Activated naive CD8-positive, alpha-beta T cell treated with anti-CD3 and anti-CD28 coated beads for 36 hours (primary cell): ENCODE results near the gene TAF15. TPM values are rescaled to one million over a fixed set of nuclear protein-coding genes. Genes with fewer than 3 reads are reported as not detected.

Experiments used
- DNase-seq: peaks from one replicate; pipeline ENCODE4 v3.0.0; 2021
- H3K27ac Mint-ChIP-seq: one replicate; pipeline ENCODE4 v1.8.0; 2022; ENCODE audit warnings: mild to moderate bottlenecking, moderate library complexity, mixed read lengths
- H3K27me3 Mint-ChIP-seq: one replicate; pipeline ENCODE4 v1.8.0; 2022; ENCODE audit warnings: mild to moderate bottlenecking, mixed read lengths
- H3K36me3 Mint-ChIP-seq: one replicate; pipeline ENCODE4 v1.8.0; 2021; ENCODE audit warnings: mild to moderate bottlenecking, mixed read lengths
- H3K4me1 Mint-ChIP-seq: one replicate; pipeline ENCODE4 v1.8.0; 2021; ENCODE audit warnings: mixed read lengths
- H3K4me3 Mint-ChIP-seq: one replicate; pipeline ENCODE4 v1.8.0; 2022; ENCODE audit warnings: mild to moderate bottlenecking, moderate library complexity, mixed read lengths
- H3K9me3 Mint-ChIP-seq: one replicate; pipeline ENCODE4 v1.8.0; 2022; ENCODE audit warnings: mixed read lengths
- total RNA-seq, 2 experiments: library from RNA; stranded (reverse); gene quantifications; one replicate each; pipeline ENCODE4 v1.2.3, GENCODE V29; 2021

Gene TAF15
- total RNA-seq, 2 experiments from 2014 or later, result 306 to 317 TPM

DNA sequence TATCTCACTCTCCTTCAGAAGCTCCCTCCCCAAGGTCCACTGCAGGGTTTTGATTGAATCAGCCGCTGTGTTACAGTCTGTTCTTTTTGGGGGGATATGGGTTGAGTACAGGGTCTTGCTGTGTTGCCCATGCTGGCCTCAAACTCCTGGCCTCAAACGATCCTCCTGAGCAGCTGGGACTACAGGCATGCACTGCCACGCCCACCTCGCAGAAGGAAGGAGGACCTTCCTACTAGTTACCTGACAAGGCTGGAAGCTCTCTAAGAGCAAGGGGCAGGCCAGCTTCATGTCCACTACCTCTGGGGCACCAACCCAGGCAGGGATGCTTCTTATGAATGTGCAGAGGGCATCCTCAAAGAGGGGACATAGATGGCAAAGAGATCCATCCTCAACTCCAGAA lies 11.9 kb upstream of the TAF15 start:
- Mint-ChIP-seq H3K27me3 (peaks cover 30% of the 10 kb centered on the region), H3K9me3 (no peaks in the 10 kb centered on the region), H3K4me3 (no peak overlapping the region), H3K4me1 (peaks cover 39% of the 10 kb centered on the region), H3K36me3 (no peaks in the 10 kb centered on the region), H3K27ac (no peak overlapping the region)
- no peak for DNase-seq

DNA sequence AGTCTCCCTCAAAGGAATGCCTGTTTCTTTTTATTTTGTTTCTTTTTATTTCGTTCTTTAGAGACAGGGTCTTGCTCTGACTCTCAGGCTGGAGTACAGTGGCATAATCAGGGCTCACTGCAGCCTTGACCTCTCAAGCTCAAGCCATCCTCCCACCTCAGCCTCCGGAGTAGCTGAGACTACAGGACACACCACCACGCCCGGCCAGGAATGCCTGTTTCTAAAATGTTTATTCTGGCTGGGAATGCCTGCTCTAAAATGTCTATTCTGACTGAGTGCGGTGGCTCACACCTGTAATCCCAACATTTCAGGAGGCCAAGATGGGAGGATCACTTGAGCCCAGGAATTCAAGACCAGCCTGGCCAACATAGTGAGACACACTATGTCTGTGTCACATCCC lies 11.4 kb upstream of the TAF15 start:
- Mint-ChIP-seq H3K27me3 (peaks cover 30% of the 10 kb centered on the region), H3K4me1 (peaks cover 41% of the 10 kb centered on the region), H3K9me3 (no peaks in the 10 kb centered on the region), H3K36me3 (no peaks in the 10 kb centered on the region), H3K27ac (no peak overlapping the region), H3K4me3 (no peak overlapping the region)
- DNase-seq, result no peak

DNA sequence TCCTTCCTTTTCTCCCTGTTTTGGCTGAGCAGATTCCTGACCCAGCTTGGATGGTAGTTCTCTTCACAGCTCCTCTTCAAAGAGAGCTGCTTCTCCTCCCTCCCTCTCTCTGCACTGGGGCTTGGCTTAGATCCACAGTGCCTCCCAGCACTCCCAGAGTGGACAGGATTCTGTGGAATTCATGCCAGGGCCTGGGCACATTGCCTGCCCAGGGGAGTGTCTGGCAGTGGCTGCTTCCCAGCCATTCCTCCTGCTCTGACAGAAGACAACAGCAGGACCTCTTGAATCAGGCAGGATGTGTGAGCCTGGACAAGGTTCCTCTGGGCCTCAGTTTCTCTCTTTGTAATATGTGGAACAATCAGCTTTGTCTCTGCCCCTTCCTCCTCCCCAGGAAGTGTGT lies 9.3 kb upstream of the TAF15 start:
- Mint-ChIP-seq H3K27me3 (peaks cover 14% of the 10 kb centered on the region), H3K4me1 (peaks cover 39% of the 10 kb centered on the region), H3K9me3 (no peaks in the 10 kb centered on the region), H3K27ac (no peak overlapping the region), H3K36me3 (no peaks in the 10 kb centered on the region), H3K4me3 (no peak overlapping the region)
- no peak for DNase-seq

DNA sequence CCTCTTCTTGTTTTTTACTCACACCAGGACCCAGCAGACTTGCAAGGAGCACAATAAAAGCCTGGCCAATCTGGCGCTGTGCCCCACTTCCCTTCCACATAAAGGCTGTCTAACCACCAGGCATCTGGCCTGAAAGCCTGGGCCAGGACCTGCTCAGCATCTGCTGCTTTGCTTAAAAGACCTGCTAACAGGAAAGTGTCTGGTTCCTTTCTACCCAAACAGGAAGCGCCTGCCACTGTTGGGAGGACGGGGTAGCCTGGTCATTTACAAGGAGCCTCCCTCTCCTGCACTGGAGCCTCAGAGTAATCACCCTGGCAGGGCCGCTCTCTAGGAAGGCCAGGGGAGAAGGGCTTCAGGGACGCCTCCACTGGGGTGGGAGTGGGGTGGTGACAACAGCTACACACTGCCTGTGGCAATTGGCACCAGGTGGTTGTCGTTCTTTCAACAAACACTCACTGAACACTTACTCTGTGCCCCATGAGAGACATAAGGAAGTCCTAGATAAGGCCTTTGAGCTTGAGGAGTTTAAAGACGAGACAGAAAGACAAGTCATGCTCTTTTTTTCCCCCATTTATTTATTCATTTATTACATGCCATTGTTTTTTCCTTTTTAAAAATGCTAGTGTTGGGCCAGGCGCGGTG lies 7.6 kb upstream of the TAF15 start:
- DNase-seq, result peak; percentile 20
- H3K27me3 Mint-ChIP-seq, result peaks cover 5% of the 10 kb centered on the region
- no peaks in the 10 kb centered on the region for H3K9me3 Mint-ChIP-seq
- no peaks in the 10 kb centered on the region for H3K36me3 Mint-ChIP-seq
- H3K4me1 Mint-ChIP-seq, result peaks cover 36% of the 10 kb centered on the region
- H3K4me3 Mint-ChIP-seq, result no peak overlapping the region
- H3K27ac Mint-ChIP-seq, result peak overlapping the region; percentile 62

DNA sequence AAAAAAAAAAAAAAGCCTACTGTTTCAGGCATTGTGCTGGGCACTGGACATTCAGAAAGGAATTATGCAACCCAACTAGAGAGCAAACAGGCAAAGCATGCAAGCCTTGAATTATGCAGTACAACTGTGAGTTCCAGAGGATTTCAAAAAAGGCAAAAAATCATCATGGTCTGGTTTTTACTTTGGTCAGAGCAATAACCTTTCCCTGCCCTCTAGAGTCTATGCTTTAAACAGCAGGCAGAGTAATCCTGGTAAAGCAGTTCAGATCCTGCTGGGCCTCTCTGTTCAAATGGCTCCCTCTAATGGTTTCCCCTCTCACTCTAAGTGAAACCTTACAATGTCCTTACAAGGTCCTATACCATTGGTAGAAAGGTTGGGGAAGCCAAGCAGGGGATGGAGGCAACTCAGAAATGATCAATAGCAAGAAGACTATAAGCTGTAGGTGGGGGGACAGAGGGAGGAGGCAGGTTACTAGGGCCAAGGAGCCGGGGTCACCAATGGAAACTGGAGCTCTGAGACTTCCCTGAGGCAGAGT lies 4.6 kb upstream of the TAF15 start:
- H3K36me3 Mint-ChIP-seq, result peaks cover 2% of the 10 kb centered on the region
- no peaks in the 10 kb centered on the region for H3K27me3 Mint-ChIP-seq
- DNase-seq, result peak; percentile 42
- peaks cover 55% of the 10 kb centered on the region for H3K4me1 Mint-ChIP-seq
- peak overlapping the region; percentile 17 for H3K27ac Mint-ChIP-seq
- no peaks in the 10 kb centered on the region for H3K9me3 Mint-ChIP-seq
- no peak overlapping the region for H3K4me3 Mint-ChIP-seq

DNA sequence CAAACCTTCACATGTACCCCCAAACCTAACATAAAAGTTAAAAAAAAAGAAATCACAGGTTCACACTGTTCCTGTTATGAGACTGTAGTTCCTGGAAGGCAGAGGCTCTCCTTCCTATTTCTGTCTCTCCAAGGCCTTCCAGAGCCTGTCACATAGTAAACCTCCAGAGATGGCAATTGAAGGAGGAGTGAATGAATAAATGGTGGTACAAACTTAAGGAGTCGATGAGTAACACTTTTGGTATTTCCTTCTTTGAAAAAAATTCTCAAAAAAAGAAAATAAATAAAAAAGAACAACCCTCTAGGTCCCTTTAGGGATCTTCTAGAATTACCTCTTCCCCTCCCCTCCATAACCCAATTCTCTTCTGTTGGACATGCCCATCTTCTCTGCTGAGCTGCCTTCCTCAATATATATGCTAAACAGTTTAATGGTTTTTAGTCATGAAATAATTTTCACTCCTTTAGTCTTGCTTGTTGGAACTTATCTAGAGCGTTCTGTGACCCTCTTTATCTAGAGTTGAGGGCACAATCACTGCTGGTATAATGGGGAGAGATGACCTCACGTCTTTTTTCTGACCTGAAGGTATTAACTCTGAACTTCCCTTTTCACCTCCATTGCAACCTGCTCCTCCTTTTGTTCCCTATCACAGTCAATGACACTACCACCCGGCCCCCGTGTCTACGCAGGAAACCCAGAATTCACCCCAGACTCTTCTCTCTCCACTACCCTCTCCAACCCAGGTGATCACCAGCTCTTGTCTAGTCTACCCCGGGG lies 1.7 kb upstream of the TAF15 start:
- no peaks in the 10 kb centered on the region for H3K9me3 Mint-ChIP-seq
- H3K36me3 Mint-ChIP-seq, result peaks cover 22% of the 10 kb centered on the region
- H3K27ac Mint-ChIP-seq, result peak overlapping the region; percentile 97
- H3K4me1 Mint-ChIP-seq, result peaks cover 52% of the 10 kb centered on the region
- DNase-seq, result no peak
- H3K4me3 Mint-ChIP-seq, result peak overlapping the region; percentile 89
- no peaks in the 10 kb centered on the region for H3K27me3 Mint-ChIP-seq

DNA sequence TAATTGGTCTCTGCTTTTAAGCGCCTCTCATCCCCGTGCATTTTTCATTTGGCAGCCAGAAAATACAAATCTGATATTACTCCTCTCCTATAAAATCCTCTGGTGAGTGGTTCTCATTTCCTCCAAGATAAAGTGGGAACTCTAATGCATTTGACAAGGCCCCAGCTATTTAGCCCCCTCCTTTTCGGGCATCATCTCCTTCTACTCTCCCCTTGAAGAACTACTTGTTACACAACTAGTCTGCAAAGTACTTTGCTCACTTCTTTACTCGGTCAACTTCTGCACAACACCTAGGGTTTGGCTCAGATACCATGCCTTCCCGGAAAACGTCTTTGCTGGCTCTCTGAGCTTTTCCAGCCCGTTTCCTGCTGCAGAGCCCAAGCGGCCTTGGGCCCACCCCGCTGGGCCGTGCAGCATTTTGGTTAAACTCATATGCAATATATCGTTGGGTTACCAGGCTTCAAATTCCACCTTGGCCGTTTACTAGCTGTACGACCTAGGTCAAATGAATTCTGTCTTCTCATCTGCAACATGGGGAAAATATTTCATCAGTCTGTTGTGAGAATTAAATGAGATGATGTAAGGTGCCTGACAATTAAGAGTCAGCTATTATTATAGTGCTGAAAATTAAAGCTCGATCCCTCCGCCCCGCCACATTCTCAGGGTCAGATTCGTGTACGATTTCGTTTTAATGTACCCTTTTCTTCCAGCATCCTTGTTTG lies 883 bp upstream of the TAF15 start:
- H3K27ac Mint-ChIP-seq, result peak overlapping the region; percentile 97
- peaks cover 52% of the 10 kb centered on the region for H3K4me1 Mint-ChIP-seq
- peaks cover 28% of the 10 kb centered on the region for H3K36me3 Mint-ChIP-seq
- no peak for DNase-seq
- H3K9me3 Mint-ChIP-seq, result no peaks in the 10 kb centered on the region
- H3K4me3 Mint-ChIP-seq, result peak overlapping the region; percentile 89
- no peaks in the 10 kb centered on the region for H3K27me3 Mint-ChIP-seq

DNA sequence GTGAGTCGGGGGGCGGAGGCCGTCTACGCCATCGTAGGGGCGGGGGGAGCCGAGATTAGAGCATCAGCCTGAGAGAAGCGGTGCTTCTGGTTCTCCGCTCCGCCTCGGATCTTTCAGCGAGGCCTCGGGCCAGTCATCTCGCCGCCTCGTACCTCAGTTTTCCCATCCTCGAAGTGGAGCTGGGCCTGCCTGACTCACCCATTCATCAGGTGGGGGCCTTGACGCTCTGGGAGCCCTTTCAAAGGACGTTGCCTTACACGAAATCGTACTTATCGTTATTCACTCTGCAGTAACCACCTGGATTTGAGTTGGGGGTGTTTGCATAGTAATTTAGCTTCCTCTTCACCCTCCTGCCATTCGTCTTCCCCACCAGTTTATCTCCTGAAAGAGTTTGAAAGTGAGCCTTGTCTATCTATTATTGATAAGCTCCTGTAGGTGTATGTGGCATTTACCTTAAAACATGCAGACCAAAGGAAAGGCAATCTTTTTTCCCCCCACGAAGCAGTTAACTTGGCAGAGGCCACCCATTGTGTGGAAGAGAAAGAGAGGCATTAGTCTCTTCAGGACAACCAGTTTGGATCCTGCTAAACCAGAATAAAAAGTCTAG lies 674 bp downstream of the TAF15 start:
- H3K4me3 Mint-ChIP-seq, result peak overlapping the region; percentile 89
- DNase-seq, result no peak
- peaks cover 34% of the 10 kb centered on the region for H3K36me3 Mint-ChIP-seq
- H3K9me3 Mint-ChIP-seq, result no peaks in the 10 kb centered on the region
- H3K4me1 Mint-ChIP-seq, result peaks cover 56% of the 10 kb centered on the region
- H3K27ac Mint-ChIP-seq, result peak overlapping the region; percentile 97
- no peaks in the 10 kb centered on the region for H3K27me3 Mint-ChIP-seq

DNA sequence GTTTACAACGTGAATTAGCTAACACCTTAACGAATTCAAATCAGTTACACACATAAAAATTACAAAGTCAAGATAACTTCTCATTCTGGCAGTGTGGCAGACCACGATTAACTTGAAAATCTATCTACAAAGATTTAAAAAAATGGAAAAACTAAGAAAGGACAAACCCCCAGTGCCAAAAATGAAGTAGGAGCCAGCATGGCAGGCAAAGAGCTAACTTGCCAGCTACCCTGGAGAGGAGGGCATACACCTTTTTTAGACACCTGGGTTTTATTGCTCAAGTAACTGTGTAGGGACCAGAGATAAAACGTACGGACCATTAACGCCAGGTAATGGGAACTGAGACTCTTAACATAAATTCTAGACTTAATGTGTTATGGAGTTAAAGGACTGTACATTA lies 2.5 kb downstream of the TAF15 start:
- no peak for DNase-seq
- Mint-ChIP-seq H3K9me3 (no peaks in the 10 kb centered on the region), H3K4me3 (peak overlapping the region; percentile 36), H3K36me3 (peaks cover 37% of the 10 kb centered on the region), H3K27me3 (no peaks in the 10 kb centered on the region), H3K27ac (no peak overlapping the region), H3K4me1 (peaks cover 58% of the 10 kb centered on the region)

DNA sequence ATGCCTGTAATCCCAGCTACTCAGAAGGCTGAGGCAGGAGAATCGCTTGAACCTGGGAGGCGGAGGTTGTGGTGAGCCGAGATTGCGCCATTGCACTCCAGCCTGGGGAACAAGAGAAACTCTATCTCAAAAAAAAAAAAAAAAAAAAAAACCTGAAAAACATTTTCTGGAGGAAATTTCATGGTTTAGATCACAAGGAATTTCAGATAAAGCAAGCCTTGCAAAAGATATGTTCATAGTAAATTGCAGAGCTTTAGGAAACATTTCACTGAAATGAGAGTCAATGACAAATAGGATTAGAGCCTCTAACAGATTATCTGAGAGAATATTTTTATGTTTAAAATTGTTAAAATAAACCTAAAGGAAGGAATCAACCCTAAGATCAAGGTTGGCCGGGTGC lies 3.2 kb downstream of the TAF15 start:
- peaks cover 37% of the 10 kb centered on the region for H3K36me3 Mint-ChIP-seq
- H3K4me3 Mint-ChIP-seq, result no peak overlapping the region
- DNase-seq, result no peak
- H3K27ac Mint-ChIP-seq, result no peak overlapping the region
- peaks cover 56% of the 10 kb centered on the region for H3K4me1 Mint-ChIP-seq
- no peaks in the 10 kb centered on the region for H3K9me3 Mint-ChIP-seq
- no peaks in the 10 kb centered on the region for H3K27me3 Mint-ChIP-seq

DNA sequence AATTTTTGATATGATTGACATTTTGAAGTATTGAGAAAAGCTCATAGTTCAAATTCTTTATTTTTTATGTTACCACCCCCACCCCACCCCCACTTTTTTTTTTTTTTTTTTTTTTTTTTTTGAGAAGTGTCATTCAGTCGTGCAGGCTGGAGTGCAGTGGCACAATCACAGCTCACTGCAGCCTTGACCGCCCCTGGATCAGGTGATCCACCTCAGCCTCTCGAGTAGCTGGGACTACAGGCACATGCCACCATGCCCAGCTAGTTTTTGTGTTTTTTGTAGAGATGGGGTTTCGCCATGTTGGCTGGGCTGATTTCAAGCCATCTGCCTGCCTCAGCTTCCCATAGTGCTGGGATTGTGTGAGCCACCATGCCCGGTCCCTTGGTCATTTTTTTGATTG lies 7.4 kb downstream of the TAF15 start:
- Mint-ChIP-seq H3K4me1 (peaks cover 36% of the 10 kb centered on the region), H3K36me3 (peaks cover 33% of the 10 kb centered on the region), H3K27ac (no peak overlapping the region), H3K4me3 (no peak overlapping the region), H3K9me3 (no peaks in the 10 kb centered on the region), H3K27me3 (no peaks in the 10 kb centered on the region)
- no peak for DNase-seq

DNA sequence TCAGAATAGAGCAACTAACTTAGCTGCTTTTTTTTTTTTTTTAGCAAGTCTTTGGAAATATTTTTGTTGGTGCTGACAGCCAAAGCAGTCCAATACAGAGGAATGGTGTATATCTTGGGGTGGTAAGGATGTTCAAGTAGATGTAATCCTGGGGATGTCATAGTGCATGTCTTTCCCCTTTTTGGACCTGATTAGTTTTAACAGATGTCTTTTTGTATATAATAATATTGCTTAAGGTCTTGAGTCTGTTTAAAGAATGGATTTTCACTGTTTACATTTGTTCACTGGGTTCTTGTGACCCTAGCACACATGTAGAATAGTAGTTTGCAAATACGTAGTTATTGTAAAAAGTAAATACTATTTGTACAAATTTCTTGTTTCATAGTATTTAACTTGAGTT lies 7.9 kb downstream of the TAF15 start:
- Mint-ChIP-seq H3K4me1 (peaks cover 32% of the 10 kb centered on the region), H3K27me3 (no peaks in the 10 kb centered on the region), H3K4me3 (no peak overlapping the region), H3K27ac (no peak overlapping the region), H3K9me3 (no peaks in the 10 kb centered on the region), H3K36me3 (peaks cover 31% of the 10 kb centered on the region)
- DNase-seq, result no peak

DNA sequence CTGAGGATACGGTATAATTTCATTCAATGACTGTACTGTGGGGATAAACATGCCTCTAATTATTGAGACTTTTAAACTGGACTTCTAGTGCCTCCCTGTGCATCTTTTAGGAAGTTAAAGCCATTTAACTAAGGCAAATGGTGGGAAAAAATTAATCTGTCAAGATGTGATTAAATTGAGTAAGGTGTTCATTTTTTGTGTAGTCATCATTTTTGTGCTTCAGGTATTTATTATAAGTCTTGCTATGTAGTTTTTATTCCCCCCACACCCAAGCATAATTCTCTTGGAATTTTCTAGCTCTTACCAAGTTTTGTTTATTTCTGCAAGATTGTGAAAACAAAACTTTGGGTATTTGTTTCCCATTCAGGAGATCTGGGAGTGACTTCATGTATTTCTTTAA lies 10.2 kb downstream of the TAF15 start:
- no peak overlapping the region for H3K27ac Mint-ChIP-seq
- H3K4me1 Mint-ChIP-seq, result peaks cover 23% of the 10 kb centered on the region
- peaks cover 28% of the 10 kb centered on the region for H3K36me3 Mint-ChIP-seq

DNA sequence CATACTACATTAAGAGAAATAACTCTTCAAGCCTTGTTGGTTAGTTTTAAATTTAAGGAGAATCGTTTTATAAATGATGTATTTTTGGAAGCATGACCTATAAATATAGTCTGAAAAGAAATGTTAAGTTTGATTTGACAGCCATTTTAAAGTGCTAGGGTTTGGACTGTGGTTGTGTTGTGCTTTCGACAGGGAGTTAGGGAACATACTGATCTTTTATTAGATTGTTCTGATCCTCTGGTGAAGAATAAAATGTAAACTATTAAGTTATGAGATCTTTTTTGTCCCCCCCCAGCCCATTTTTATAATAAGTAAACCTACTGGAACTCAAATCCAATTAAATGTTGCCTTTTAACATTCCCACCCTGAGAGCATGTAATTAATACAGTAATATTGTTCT lies 12.0 kb downstream of the TAF15 start:
- Mint-ChIP-seq H3K9me3 (no peaks in the 10 kb centered on the region), H3K36me3 (peaks cover 33% of the 10 kb centered on the region), H3K27me3 (no peaks in the 10 kb centered on the region), H3K4me3 (no peak overlapping the region), H3K4me1 (peaks cover 15% of the 10 kb centered on the region), H3K27ac (no peak overlapping the region)
- DNase-seq, result no peak

More for the DNA sequence above, 10.2 kb downstream of the TAF15 start:
- Mint-ChIP-seq H3K27me3 (no peaks in the 10 kb centered on the region), H3K9me3 (no peaks in the 10 kb centered on the region), H3K4me3 (no peak overlapping the region)
- no peak for DNase-seq

DNA sequence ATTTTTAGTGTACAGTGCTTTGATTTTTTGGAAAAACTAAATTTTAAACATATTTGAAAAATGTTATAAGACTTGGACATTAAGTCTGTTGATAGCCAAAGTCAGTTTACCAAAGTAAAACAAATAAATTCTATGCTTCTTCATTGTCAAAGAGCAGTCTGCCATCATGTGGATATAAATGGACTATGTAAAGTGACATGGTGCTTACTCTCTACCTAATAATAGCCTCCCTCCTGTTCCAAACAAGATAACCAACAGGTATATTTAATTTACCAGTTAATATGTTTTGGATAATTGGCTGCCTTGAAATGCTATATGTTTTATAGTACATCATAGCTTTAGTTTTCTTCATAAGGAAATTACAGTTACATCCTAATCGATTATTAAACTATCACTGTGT lies 15.9 kb downstream of the TAF15 start:
- H3K36me3 Mint-ChIP-seq, result peaks cover 33% of the 10 kb centered on the region
- no peak for DNase-seq
- no peak overlapping the region for H3K4me3 Mint-ChIP-seq
- no peaks in the 10 kb centered on the region for H3K9me3 Mint-ChIP-seq
- H3K27ac Mint-ChIP-seq, result peak overlapping the region; percentile 8
- no peaks in the 10 kb centered on the region for H3K27me3 Mint-ChIP-seq
- H3K4me1 Mint-ChIP-seq, result peaks cover 10% of the 10 kb centered on the region
